HuH-7.5 (cell line): ENCODE results near the gene SLC66A2.
"Not testable (repeated sequence)": the region's sequence is repeated elsewhere in the genome, so short reads cannot be mapped to it uniquely, and the experiment has no call there.

Experiments used
- DNase-seq: peaks from one replicate; pipeline ENCODE4 v3.0.0; 2011; ENCODE audit warnings: low spot score

Gene SLC66A2

DNA sequence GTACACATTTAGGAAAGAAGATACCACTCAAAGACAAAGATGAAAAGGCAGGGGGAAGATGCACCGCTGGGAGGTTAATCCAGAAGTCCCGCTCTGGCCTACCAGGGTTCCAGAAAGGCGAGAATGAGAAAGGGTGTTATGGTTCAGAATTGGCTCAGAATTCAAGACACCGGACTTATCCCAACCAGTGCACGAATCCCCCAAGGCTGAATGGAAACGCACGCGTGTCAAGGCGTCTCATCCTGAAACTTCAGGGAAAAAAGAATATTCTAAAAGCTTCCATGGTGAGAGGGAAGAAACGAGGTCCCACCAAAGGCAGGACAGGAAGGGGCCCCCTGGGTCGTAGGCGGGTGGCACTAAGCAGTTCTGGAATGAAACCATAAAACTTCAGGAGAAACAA lies 71.9 kb downstream of the SLC66A2 start:
- DNase-seq = no peak

DNA sequence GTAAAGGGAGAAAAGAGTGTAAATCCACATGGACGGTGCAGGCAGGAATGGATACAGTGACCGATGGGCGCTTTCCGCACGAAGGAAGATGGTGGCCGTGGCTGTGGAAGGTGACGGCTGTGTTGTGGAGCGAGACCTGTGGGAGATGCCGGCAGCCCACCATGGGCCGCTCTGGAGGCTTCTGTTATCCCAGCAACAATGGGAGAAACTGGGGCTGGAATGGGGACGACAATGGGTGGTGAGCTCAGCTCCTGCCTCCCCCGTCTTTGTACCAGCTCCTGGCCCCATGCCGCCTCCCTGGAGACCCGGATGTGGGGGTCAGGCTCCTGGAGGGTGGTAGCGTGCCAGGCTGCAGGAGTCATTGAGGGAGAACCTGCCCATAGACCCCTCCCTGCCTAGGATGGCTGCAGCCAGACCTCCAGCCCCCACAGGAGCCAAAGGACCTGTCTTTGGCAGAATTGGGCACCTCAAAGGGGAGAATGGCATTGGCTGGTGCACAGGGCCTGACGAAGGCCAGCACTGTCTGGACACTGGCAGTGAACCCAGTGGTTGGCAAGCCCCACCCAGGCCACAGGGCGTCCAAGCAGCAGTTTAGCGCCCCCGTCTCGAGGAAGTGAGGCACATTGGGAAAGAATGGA lies 72.6 kb downstream of the SLC66A2 start:
- no peak for DNase-seq

DNA sequence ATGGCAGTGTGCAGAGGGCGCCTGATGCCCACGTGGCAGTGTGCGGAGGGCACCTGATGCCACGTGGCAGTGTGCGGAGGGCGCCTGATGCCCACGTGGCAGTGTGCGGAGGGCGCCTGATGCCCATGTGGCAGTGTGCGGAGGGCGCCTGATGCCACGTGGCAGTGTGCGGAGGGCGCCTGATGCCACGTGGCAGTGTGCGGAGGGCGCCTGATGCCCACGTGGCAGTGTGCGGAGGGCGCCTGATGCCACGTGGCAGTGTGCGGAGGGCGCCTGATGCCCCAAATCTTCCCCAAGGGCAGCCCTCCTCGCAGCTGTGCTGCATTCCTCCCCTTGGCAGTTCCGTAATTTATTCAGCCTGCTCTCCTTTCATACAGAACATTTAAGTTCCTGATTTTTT lies 73.2 kb downstream of the SLC66A2 start:
- DNase-seq = not testable (repeated sequence)

DNA sequence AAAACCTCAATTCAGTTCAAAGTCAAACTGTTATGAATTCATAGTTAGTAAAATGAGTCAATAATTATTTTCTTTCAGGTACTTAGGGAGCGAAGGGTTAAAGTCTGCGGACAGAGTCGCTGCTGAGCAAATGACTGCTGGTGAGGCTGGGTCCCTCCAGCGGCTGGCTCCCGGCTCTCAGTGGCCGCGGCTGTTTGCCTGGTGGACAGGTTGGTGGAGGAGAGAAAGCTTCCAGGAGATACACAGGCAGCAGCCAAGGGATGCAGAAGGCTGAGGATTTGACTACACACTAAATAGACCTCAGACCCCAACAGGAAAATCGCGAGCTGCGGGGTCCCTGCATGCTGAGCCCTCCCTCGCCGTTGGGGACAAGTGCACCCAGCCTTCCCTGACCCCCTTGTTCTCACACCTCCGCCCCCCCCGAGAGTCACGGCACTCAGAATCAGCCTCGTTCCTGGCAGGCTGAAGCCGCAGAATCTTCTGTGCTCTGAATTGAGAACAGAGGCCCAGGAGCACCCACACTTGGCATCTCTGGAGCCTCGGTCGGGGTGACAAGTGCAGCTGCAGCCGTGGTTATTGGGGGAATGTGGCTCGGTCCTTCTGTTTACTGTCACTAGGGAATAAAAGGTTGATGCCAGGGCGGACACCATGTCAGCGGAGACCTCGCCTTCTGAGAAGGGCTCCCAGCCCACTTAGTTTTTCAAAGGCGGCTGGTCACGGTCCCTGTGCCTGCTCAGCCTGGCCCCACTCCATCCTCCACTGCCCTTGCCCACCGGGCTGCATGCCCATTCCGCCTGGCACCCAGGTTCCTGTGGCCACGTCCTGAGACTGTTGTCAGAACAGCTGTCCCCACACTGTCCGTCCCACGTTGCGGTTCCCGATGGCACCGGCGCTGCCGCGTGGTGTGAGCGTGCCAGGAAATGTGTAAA lies 74.0 kb downstream of the SLC66A2 start:
- peak; percentile 39 for DNase-seq

DNA sequence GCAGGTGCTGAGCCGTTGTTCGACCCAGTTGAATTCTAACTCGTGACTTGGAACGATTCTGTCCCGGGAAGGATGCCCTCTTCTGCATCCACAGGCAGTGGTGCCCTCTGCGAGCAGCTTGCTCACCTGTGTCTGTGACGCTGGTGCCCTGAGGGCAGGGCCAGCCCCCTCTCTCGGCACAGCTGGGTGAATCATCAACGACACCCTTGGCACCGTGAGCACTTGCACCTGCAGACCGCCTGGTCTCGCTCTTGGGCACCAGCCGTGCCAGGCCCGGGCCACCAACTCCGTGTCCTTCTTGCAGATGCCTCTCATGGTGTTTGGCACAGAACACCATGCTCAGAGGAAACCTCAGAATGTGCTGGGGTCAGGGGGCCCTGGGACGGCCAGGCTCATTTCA lies 75.0 kb downstream of the SLC66A2 start:
- no peak for DNase-seq

DNA sequence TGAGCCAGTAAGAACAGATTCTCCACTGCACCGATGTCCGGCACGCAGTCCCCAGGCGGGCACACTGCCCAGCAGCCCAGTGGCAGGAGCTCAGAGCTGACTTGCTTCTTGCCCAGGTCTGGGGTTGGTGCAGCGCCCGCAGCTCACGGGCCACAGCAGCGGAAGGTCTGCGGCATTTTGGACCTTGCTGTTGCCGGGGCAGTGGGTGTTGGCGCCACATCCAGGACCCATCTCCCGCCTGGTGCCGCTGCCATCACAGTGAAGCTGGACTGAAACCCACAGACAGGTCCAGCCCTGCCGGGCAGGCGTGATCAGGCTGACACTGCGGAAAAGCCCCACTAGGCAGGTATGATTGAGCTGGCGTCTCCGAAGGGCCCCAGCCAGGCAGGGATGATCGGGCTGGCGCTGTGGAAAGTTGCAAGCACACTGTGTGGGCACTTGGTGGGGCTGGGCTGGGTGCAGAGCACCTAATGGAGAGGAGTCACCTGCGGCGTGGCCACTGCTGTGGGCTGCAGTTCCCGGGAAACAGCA lies 75.5 kb downstream of the SLC66A2 start:
- DNase-seq = no peak

DNA sequence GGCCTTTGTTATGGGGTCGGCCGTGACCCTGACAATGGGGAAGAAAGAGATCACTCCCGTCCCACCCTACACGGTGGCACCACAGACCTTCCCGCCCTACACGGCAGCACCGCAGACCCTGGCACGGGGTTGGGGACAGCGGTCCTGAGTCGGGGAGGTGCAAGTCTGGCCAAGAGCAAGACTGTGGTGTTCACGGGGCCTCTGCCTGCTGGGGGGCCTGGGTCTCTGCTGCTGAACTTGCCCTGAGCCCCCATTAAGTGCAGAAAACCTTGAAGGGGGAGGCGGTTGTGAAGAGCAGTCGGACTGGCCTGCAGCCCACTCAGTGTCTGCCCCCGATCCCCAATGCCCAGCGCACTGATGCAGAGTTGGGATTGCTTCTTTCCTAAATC lies 75.9 kb downstream of the SLC66A2 start:
- DNase-seq = no peak

DNA sequence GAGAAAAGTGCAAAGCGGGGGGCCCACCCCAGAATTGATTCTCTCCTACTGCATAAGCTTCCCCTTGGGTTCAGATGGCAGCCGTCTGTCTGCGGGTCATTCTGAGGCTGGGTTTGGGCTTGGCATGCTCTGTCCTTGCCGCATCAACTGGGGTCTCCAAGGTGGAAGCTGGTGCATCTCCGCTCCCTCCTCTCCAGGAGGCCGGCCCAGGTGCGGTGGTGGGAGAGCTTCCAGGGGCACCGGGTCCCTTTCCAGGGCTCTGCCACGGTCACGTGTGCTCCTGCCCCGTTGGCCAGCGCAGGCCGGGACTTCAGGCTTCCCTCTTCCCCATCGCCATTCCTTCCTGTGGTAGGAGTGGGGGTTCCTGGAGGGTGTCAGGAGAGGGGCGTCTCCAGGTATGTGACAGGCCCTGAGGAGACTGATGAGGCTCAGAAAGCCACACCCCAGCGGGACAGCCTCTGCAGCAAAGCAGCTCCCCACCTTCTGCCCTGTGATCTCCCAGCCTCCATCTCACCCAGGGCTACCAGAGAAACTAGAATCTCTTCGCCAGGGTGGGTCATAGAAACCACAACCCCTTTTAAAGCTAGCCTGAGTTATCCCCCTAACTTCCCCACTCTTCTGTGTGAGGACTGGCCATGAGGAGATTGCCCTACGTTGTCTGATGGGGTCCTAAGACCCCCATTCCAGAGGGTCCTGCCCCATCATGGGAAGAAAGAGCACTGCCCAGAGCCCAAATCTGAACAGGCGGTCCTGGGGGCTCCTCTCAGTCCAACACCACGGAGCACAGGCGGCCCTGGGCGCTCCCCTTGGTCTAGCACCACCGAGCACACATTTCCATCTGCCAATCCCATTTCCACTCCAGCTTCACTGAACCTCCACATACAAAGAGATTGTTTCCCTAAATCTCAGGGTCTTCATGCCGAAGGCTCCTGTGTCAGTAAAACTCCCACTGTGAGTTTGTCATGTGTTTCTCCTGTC lies 76.6 kb downstream of the SLC66A2 start:
- no peak for DNase-seq

DNA sequence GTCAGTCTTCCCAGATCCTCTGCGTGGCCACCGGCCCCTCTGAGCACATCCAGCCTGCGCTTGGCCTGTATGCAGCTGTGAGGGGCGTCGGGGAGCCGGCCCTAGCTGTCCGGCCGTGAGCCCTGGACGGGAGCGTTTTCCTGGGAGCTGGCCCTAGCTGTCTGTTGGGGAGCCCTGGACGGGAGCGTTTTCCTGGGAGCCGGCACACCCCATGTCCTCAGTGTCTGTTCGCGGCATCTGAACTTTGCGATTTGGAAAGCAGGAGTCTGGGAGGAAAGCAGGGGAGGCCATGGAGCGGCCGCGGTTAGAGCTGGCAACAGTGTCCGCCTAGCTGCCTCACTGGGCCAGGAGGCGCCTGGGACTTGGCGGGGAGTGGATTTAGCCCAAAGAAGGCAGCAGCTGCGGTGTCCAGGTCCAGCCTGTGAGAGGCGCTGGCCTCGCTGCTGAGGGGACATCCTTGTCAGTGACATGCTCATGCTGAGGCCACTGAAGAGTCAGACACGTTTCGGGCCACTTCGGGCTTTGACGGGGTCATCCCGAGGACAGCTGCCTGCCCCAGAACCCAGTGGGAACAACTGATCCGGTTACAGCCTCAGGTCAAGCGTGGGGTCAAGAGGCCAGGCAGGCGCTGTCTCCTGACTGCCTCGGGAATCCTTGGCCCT lies 77.9 kb downstream of the SLC66A2 start:
- DNase-seq = no peak

DNA sequence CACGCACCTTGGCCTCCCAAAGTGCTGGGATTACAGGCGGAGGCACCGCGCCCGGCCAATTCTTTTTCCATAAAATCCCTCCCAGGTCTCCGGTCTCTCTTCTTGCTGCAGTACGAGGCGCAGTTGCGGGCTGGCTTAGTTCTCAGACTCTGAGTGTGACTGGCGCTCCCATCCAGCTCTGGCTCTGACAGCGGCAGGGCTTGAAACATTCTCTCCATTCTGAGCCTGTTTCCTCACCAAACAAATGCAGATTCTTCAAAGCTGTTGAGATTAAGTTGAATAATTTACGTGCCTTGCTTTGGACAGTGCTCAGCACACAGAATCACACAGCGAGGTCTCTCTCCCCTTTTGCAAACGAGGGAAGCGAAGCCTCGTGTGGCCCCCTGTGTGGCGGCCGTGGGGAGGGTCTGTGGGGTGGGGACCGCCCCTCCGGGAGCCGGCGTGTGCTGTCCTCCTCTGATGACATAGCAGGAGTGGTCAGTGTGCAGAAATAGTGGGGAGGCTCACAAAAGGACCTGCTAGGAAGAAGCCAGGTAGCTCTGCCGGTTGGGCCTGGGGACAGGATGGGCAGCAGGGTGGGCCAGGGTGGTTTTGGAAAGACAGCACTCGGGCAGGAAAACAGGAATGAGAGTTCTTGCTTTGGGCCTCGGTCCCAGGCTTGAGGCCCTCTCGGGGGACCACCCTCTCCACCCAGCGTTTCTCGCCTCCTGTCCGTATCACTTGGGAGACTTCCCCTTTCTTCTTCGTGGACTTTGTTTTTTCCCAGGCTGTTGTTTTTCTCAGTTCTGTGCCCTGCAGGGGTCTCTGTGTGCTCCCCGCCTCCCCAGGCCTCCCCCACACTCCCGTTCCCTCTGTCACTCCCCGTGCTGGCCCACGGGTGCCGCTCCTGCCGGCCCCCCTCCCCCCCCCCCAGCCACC lies 78.7 kb downstream of the SLC66A2 start:
- DNase-seq = no peak

DNA sequence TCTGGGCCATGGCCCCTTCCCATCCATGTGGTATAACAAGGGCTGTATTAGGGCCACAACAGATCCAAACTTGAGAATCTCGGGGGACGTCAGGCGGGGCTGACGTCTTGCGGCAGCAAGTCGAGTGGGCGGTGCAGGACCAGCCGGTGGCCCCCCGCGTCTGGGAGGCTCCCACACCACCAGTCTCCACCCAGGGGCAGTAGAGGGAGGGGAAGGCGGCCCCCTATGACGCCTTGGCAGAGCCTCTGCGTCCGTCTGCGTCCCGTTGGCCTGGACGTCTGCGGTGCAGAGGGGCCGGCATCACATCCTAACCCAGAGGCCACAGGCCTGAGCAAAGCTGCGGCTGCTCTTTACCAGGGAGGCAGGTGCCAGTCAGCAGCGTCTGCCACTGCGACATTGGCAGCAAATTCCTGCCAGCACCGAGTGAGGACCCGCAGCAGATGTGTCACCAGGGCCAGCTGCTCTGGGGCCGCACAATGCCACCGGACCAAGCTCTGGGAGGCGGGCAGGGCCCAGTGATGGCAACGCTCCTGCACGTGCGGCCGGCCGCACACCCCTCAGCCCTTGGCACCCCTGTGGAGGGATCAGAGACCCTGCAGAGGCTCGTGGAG lies 79.9 kb downstream of the SLC66A2 start:
- DNase-seq = no peak

DNA sequence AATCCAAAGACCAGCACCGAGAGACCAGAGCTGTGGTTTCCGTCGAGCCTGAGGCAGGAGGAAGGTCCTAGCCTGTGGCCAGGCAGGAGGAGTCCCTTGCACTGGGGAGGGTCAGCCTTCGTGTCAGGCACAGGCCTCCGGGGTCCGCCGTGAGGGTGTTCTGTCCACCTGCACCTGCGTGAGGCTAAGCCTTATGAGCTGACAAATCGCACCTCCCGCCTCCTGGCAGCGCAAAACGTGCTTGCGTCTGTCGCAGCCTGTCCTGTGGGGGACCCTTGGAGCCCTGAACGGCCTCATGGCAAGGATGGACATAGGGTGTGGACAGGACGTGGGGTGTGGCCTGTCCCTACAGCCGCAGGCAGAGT lies 80.4 kb downstream of the SLC66A2 start:
- DNase-seq = no peak

DNA sequence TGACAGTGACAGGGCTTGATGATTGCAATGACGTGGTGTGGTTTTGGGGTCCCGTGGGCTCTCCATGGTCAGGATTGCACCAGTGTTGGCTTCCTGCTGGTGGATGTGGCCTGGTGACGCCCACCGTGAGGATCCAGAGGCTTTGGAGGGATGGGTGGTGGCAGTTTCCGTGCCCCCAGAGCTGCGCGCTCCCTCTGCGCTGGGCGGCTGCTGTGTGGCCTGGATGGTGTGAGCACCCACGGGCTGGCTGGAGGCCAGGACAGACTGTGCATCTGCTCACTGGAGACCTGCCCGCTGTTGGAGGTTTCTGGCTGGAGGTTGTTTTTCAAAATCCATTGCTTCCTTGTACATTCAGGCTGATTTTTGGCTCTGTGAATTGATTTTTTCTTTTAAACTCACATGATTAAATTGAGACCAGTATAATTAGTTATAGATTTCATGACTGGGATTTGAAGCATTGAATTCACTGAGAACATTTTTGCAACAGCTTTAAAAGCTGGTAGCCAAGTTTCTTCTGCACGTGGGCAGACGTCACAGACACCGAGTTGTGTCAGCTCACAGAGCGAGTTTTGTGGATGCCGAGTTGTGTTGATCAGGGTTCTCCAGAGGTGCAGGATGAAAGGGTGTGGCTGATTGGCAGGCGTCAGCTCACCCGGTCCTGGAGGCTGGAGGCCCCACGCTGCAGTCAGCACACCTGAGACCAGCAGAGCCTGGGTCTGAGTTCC lies 81.0 kb downstream of the SLC66A2 start:
- DNase-seq = no peak

DNA sequence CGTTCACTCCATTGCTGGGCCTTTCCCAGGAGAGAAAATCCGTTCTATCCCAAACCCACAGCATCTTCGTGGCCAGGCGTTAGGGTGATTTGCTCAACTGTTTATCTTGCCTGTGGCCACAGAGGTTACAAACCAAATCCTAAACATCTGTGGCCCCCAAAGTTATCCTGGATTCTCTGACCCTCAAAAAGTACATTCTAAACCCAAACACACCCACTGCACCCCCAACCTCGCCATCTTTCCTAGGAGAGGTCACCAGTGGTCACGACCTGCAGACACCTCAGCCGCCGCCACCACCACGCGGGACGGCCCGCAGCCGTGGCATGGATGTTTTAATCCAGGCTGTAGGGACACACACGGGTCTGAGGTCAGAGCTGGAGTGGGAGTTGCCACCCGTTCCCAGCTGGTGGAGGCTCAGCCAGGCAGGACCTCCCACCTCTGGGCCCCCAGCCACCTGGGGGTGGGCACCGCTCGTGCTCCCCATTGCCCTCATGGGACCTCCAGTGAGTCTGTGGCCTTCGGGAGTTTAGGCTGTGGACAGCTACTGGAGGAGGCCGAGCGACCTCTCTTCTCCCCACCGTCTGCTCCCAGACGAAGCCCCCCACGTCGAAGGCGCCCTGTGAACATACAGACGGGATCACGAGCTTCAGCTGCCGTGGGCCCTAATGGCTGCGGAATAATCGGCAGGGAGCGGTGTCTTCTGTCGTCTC lies 81.7 kb downstream of the SLC66A2 start:
- no peak for DNase-seq

DNA sequence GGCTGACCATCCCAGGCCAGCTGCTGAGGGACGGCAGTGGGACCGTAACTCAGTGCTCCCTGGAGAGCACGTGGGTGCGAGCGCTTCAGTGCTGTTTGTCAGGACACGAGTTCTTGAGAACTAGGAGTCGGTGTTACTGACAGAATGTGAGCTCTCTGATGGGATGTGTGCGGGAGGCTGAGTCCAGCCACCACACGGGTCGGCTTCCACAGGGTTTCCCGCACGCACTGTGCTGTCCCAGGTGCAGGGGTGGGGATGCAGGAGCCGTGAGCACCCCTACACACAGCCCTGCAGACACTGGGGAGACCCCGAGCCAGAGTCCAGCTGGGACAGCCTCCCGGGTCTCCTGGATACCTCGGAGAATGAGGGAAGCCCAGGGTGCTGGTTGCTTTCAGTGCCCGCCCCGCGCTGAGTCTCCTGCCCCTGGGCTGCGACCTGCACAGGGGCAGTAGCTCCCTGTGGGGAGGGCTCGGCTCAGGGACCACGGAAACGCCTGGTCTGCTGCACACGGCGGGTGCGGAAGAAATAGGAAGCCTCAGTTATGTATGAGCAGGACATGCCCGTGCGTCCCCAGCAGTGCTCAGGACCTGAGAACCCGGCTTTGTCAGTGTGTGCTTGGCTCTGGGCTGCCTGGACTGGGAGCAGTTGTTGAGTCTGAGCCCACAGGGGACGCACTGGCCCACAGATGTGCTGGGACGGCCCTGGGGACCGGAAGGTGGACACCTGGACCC lies 82.5 kb downstream of the SLC66A2 start:
- DNase-seq = no peak

DNA sequence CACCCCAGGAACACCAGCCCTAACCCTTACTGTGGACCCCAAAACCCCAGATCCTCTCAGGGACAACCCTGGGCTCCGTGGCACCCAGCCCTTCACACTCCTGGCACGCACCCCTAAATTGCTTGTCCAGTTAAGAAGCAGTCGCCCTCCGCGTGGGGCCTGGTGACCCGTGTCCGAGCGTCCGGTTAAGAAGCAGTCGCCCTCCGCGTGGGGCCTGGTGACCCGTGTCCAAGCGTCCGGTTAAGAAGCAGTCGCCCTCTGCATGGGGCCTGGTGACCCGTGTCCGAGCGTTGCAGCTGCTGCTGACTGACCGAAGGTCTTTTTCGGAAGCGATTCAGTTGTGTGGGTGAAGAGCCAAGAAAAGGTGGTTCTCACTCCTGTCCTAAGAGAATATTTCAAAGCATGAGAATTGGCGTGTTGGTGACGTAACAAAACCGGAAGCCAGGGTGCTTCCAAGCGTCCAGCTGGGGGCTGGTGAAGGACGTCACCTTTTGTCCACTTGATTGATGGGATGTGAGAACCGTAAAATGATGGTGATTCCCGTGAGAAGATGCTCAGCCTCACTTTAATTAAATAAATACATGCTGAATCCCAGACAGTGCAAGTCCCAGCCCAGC lies 83.2 kb downstream of the SLC66A2 start:
- DNase-seq = no peak

DNA sequence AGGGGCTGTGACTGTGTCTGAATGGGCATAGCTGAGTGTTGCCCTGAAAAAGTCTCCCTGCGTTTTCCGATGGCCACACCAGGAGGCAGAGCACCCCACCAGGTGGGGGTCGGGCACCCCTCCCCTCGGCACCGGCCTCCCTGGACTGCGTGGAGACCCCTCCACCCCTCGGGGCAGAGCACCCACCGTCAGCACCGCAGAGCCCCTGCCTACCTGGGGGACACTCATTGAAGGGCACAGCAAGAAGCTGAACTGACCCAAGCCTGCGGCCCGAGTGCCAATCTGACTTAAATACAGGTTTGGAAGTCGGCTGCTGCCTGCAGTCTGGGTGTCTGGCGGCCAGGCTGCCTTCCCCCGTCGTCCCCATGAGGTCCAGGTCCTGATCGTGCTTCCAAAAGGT lies 83.8 kb downstream of the SLC66A2 start:
- DNase-seq = no peak
